GM21723 (cell line): ENCODE data around the gene KLHL29.

Experiments
- ATAC-seq: cut with Tn5 transposase; IDR thresholded peaks from one replicate; pipeline ENCODE4 v1.9.1; 2021; ENCODE audit warnings: mild to moderate bottlenecking, moderate library complexity; ENCODE audit not compliant: unreplicated experiment

Gene KLHL29

DNA sequence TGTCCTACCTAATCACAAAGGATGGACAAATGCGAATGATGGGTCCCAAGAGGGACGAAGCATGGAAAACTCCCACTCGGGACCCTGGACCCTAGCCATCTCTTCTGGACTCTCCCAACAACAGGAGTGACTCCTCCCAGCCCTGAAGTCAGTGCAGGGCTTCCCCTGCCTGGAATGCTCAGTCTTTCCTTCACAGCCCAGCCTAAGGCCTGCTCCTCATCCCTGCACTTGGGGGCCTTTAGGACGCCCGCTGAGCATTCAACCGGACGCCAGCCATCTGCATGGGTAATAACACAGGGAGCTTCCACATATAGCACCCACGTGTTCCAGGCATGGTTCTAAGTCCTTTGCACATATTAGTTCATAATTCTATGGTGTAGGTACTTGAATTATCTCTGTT is 237.5 kb downstream of the KLHL29 start:
- no peak for ATAC-seq

DNA sequence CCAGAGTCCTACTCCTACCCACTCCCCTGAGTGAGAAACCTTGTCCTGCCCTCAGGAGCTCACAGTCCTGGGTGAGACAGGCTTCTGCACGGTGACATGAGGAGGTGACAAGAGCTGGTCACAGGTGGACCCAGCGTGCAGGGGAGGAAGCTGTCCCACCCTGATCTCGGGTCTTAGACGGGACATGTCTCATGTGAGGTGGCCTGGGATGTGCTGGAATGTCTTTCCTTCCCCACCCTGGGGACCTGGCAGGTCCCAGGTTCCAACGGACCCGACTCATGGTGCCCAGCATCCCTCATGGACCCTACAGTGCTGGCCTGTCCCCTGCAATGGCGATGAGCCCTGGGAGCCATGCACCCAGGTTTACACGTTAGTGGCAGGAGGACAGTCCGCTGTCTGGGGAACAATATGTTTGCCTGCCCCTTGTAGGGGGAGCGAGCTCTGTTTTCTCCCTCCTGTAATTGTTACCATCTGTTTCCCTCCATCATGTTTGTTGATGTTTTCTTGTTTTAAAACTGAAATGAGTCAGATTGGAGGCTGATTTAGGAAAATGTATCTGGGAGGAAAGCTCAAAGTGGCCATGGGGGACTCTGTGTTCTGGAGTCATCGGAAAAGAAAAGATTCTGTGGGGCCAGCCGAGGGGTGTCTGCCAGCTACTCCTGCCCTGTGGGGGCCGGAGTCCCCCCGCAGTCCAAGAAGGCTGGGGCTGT is 238.1 kb downstream of the KLHL29 start:
- ATAC-seq: no peak

DNA sequence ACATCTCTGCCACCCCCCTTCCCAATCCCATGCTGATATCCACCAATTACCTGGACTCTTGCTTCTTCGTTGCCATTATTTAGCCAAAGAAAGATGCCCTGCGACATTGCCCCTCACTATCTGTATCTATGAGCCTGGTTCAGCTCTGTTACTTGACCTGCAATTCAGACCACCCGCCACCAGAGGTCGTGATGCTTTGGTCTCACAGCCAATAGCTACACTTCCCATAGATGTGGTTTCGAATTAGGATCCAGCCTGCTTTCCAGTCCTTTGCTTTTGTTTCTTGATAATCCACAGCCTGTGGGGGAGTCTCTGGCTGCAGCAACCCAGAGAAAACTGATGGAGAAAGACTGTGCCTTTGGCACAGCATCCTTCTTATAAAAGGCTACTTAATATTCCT is 239.4 kb downstream of the KLHL29 start:
- no peak for ATAC-seq

DNA sequence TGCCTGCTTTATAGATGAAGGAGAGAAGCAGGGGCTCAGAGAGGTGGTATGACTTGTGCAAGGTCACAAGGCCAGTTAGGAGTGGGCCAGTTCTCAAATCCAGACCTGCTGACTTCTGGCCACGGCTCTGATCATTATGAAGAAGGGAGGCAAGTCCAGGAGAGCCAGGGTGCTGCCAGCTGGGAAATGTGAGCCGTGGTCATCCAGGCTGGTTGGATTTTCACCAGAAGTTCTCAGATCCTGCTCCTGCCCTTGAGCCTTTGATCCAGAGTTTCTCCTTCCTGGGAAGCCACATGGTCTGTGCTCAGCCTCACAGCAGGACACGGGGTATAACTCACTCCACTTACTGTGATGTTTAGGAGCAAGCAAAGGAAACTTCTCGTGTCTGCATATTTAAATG is 239.9 kb downstream of the KLHL29 start:
- ATAC-seq: no peak

DNA sequence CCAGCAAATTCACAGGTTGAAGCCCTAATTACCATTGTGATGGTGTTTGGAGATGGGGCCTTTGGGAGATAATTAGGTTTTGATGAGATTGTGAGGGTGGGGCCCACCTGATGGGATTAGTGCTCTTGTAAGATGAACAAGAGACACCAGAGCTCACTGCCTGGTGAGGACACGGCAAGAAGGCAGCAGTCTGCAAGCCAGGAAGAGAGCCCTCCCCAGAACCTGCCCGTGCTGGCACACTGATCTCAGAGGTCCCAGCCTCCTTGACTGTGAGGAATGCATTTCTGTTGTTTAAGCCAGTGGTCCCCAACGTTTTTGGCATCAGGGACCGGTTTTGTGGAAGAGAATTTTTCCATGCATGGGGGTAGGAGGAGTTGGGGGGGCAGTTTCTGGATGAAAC is 240.7 kb downstream of the KLHL29 start:
- no peak for ATAC-seq

DNA sequence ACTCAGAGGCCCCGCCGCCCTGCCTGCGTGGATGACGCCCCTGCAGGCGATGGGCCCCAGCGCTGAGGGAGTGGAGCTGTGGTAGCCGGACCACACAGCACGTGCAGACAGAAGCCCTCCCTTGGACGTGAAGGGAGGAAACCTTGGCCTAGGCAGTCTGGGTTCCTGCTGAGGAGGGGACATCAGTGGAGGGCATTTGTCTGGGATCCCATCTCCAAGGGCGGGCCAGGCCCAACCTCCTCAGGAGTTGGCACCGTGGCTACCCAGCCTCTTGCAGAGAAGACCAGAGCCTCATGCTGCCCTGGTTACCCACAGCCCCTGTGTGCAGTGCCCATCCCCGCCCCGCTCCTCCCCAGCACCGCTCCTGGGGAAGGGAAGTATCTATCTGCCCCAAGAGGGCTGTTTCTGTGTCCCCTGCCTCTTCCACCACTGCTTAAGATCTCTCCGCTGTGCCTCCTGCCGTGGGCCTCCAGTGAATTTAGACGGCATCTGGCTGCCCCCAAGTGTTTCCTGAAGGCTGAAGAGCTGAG is 241.8 kb downstream of the KLHL29 start:
- ATAC-seq: no peak

DNA sequence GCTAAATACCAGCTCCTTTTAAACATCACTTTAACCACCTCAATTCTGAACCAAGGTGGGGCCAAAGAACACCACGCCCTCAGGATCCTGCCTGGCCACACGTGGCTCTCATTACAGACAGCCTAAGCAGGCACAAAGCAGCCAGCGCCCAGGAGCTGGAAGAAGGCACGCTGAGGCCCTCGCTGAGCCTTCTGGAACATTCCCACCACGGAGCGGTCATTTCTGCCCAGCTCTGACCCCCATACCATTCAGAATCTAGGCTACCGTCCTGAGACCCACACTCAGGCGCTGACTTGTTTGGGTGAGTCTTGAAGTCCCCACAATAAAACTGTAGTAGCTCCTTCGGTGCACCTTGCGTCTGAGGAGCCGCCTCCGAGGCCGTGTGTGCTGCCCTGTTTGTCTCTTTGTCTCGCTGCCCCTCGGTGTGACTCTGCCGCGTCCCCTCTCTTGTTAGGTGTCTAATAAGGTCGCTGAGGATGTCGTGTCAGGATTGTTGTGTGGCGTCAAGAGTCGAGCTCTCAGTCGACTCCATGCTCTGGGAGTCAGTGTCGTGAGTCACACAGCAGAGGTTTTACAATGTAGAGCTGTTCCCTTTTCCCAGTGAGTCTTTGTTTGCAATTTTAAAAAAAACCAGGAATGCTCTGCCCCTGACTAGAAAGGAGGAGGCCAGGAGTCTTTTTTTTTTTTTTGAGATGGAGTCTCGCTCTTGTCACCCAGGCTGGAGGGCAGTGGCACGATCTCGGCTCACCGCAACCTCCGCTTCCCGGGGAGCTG is 242.4 kb downstream of the KLHL29 start:
- ATAC-seq: no peak

DNA sequence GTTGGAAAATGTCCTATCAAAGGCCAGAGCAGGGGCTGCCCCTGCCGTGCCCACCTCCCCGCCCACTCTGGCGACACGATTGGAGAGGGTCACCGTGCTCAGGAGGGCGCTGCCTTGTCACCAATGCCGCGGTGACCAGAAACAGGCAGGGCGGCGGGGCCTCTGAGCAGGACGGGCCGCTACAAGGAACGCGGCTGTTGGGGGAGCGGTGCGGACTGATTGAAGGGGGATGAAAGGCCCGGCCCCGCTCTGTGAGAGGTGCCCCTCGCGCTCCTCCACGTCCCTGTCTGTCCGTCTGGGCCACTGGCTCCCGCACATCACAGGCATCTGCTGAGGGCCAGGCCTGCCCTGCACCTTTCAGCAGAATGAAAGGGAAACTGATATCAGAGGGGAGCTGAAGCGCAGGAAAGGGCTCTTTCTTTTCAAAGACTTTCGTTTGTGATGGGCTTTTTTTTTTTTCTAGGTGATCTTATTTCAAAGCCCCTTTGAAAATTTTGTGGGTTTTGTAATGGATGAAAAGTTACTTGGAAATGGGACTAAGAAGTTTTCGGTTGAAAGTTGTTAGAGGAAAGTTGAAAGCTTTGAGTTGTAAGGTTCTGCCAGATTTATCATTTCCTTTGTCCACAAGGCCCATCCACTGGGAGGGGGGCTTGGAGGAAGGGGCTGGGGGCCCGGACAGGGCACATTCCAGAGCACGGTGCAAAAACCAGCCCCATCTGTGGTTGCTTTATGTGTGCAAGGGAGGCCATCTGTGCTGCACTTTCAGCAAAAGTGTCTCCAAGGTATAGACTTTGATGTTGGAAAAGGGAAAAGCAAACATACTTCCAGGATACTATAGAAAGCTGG is 244.2 kb downstream of the KLHL29 start:
- no peak for ATAC-seq

DNA sequence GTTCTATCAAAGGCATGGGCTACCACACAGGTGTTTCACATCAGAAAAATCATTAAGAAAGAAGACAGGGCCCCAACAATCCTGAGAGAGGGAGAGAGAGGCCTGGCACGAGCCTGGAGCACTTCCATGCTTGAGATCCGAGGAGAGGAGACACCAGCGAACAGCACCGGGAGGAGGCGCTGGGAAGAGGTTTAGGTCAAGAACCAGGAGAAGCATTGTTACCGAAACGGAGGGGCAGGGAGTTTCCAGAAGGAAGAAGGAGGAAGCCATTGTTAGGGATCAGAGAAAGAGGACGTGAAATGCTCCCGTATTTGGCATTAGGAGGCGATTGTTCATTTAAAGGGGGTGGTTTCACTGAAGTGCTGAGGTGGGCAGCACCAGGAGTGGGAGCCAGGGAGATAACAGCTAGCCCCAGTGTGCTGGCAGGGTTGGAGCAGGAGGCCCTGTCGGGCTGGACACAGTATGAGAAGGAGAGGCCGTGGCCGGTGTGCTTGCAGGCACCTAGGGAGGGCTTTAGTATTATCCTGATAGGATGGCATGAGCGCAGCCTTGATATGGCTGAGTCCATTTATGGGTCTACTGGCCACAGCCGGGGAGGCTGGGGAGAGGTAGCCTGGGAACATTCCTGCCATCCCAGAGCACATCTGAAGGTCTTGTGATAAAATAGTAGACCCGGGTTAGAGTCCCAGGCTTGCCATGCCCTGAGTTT is 244.9 kb downstream of the KLHL29 start:
- no peak for ATAC-seq

DNA sequence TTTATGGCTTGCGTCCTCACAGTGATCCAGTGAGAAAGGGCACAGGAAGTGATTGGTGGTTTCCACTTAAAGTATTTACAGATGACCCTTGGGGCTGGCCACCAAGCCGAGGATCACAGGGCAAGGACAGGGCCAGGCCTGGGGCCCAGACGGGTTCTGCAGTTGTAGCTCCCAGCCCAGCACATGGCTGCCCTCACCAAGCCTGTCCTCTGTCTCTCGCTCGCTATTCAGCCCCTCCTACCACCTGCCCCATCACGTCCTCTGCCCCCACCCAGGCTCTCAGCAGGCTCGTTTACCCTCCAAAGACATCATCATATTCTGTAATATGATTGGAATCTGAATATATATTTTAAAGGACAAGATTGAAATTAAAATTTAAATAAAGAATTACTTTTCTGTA is 246.0 kb downstream of the KLHL29 start:
- ATAC-seq: no peak

DNA sequence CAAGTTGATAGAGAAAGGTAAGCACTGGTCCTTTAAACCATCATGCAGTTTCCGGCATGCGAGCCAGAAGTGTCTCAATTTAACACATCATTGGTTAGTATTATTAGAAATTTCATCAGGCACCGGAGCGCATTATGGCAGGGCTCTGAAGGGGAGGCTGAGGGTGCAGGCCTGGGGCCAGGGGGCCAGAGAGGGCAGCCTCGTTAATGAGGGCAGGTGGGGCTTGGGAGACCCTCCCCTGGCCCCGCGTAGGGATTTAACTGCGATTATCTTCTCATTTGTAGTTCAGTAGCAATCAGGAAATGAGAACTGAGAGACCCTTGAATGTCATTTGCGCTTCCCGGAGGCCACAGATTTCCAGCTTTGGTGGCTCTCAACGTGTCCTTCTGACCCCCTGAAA is 246.4 kb downstream of the KLHL29 start:
- ATAC-seq: no peak

DNA sequence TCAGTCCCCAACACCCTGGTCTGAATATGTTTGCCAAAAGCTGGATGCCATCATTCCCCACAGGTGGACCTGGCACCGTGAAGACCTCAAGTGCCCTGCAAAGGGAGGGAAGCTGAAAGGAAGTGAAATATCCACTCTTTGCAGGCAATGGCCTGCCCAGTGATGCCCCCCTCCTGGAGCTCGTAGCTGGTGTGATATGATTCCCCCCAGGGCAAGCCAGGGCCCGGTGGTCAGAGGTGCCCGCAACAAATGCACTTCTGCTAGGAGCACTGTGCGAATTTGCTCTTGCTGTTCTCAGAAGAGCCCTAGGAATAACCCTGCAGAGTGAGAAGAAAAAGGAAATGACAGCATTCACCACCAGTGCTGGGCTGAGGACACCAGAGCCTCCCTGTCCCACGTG is 247.4 kb downstream of the KLHL29 start:
- ATAC-seq: no peak

DNA sequence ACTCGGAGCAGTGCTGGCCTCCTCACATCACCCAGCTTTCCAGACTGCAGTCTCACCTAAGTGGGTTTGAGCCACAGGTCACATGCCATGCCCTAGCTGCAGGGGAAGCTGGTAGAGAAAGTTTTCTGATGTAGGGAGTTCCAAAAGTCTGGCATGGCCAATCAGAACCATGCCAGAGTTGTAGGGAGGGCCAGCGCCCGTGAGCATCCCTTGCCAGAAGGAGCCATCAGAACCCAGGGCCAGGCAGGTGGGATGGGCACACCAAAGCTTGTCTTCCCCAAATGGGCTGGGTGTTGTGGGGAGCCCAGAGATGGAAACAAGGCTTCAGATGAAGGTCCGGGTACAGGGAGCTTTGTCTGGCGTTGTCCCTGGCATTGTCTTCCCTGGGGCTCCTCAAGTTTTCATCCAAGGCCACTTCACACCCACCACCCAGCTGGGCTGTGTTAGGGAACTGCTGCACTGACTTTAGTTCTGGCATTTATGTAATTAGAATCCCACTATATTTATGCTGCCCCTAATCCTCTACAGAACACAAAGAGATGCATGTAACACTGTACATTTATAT is 247.9 kb downstream of the KLHL29 start:
- no peak for ATAC-seq

DNA sequence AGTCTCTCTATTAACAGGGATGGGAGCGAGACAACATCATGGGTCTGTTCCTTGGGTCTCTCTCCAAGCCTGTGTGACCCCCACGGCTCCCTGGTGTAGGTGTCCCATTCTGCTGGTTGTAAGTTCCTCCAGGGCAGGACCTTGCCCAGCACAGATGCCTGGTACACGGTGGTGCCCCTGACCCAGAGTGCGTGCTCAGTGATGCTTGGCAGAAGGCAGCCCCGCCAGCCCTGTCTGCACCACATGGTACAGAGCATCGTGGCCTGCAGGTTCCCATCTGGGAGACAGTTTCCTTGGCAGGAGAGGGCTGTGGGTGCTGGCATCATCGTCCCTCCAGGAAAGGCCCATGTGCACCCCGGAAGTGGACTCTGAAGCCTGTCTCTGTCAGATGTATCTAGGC is 249.0 kb downstream of the KLHL29 start:
- ATAC-seq: no peak

DNA sequence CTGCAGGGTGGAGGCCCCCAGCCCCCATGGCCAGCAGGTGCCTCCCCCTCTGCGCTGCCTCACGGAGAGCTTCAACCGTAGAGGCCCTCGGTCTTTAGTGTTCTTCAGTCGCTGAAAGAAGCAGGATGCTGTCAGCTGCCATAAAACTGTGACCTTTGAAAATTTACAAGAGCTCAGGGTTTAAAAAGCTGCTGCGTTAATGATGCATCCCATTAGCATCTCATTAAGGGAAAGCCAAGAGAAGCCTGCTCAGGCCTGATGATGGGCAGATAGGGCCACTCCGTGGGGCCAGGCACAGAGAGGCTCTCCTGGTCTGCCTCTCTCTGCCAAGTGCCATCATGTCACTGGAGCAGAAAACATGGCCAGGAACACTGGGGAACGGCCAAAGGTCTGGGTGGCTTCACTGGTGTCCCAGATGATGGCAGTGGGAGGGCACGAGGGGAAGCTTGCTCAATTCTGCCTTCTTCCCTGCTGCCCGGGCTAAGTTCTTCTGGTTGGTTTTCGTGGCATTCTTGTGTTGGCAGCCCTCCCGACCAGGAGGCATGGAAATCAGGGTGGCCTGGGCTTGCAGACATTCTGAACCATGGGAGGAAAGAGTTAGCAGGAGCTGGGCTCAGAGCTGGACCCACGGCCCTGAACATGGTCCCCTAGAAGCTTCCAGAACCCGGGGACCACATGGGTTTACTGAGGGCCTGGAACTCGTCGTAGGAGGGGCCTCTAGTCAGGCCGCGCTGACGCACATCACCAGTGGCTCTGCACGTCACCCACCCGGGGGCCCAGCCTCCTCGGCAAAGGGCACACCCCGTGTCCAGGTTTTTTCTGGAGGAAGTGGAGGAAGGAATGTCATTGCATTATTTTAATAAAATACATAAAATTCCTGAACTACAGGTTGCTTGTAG is 250.7 kb downstream of the KLHL29 start:
- no peak for ATAC-seq

DNA sequence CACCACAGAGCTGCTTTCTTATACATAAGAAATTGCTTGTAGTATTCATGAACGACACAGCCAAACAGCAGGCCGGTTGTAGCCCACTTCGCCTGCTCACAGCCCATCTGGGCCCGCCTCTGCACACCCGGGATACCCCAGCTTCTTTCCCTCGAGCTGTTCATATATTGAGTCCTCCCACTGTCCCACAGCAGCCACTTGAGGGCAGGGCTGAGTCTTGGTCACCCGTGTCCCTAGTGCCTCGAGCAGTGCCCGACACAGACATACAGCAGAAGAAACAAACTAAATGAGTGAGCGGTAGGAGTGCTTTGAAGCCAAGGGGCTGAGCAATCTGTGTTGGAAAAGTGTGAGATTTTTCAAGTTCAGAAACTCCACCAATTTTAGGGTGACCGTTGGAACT is 251.4 kb downstream of the KLHL29 start:
- no peak for ATAC-seq

DNA sequence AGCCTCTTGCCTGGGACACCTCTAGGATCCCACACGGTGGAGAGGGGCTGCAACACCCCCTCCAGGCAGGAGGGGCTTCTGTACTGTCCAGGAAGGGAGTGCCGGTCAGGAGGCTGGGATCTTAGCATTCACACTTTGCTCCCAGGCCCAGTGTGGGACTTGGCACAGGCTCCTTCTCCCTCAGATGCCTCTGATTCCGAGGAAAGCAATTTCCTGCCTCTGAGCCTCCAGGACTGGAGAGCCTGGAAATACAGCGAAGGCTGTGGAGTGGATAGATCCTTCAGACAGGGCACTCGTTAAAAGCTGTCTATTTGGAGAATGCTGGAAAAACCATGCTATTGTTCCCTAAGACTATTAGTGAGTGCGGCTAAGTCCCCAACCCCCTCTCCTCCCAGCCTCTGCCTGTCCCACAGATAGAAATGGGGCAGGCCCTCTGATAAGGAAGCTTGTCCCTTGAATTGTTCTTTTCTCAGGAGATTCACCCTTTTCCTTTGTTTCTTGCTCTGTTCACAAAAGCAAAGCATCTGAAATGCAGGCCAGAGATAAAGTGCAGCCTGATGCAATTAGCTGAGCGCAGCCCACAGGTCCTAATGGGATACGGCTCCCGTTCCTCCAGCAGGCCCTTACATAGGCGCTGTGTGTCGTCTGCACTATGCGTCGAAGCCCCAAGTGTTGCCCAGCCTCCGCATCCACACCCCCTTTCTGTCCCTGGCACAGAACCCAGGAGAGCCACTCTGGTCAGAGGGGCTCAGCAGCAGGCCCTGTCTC is 252.2 kb downstream of the KLHL29 start:
- ATAC-seq: no peak

DNA sequence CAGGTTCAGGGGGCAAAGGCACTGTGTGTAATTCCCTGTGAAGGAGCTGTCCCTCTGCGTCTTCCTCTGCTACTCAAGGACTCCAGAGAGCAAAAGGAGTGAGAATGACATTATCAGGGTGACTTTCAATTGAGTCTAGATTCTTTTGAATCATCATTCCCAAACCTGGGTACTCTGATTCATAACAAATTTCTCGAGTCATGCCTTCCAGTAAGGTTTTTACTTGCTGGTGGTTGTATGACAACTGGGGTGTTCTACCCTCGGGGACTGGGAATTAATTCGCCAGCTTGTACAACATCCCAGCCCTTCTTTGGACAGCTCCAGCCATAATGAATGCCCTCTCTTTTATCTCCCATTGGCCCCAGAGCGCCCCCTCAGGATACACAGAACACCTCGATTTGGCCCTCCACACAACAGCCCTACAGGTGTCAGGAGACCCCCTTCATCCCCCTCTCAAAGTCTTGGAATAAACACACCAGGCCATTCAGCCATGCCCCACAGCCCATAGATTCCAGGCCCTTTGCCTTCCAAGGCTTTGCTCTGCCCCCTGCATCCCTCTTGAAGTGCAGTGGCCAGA is 254.5 kb downstream of the KLHL29 start:
- ATAC-seq: no peak
